Esophagus muscularis mucosa (tissue), 4 donors: ENCODE results near the gene GNG7.

ENCODE experiments used
- EP300 ChIP-seq: sonication (generic); formaldehyde crosslinking; IDR thresholded peaks from one replicate; pipeline ENCODE4 v1.6.1; 2017; ENCODE audit warnings: antibody characterized with exemption
- POLR2A ChIP-seq: fragments of 450-650 bp; IDR thresholded peaks from one replicate; pipeline ENCODE4 v1.6.1; 2017; ENCODE audit warnings: antibody characterized with exemption, moderate library complexity, mild to moderate bottlenecking, low read depth
- TF ChIP-seq, protein P1 (sequence below), 3 experiments: fragments of 200-600 bp in 2 of 3; fragments of 450-650 bp in 1 of 3; sonication (generic) in 2 of 3; IDR thresholded peaks; one replicate each; pipeline ENCODE4 v1.5.1; 2017 to 2019; ENCODE audit warnings: antibody characterized with exemption in 3 of 3, mild to moderate bottlenecking in 2 of 3, moderate library complexity in 1 of 3

DNA sequence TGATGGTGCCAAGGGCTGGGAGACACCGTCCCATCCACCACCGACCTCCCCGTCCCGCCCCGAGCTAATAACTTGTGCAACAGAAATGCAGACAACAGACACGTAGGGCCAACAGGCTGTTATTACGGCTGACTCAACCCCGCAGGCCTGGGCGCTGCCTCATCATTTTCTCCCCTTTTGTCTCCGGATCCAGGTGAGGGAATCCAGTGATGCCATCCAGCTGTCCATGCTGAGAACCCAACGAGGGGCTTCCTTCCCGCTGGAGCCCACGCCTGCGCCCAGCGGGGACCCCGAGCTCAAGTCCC lies 25.1 kb upstream of the GNG7 start:
- TF ChIP-seq, protein P1, sequence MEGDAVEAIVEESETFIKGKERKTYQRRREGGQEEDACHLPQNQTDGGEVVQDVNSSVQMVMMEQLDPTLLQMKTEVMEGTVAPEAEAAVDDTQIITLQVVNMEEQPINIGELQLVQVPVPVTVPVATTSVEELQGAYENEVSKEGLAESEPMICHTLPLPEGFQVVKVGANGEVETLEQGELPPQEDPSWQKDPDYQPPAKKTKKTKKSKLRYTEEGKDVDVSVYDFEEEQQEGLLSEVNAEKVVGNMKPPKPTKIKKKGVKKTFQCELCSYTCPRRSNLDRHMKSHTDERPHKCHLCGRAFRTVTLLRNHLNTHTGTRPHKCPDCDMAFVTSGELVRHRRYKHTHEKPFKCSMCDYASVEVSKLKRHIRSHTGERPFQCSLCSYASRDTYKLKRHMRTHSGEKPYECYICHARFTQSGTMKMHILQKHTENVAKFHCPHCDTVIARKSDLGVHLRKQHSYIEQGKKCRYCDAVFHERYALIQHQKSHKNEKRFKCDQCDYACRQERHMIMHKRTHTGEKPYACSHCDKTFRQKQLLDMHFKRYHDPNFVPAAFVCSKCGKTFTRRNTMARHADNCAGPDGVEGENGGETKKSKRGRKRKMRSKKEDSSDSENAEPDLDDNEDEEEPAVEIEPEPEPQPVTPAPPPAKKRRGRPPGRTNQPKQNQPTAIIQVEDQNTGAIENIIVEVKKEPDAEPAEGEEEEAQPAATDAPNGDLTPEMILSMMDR (IDR thresholded peaks at IDR 0.05), result no peak
- TF ChIP-seq POLR2A, result no peak
- TF ChIP-seq EP300, result no peak
